Measurements from ENCODE around the gene UHRF2. TPM values are rescaled to one million over a fixed set of nuclear protein-coding genes. Genes with fewer than 3 reads are reported as not detected.

UHRF2 gene
- total and polyA plus RNA-seq, 7 experiments from 2014 or later, result 11.4 to 117 (median 95.2) TPM

GRCh38 chr9:6417186-6417585 is 4.2 kb downstream of the UHRF2 start:
- Mint-ChIP-seq H3K36me3 (peaks cover 3 to 27% (median 24%) of the 10 kb centered on the region in 5 donors), H3K27me3 (no peaks in the 10 kb centered on the region), H3K4me3 (peak overlapping the region; percentile 14 to 88 (median 32)), H3K27ac (peak overlapping the region in 4 of 9 donors; percentile 5 to 69 (median 12)), H3K9me3 (no peaks in the 10 kb centered on the region), H3K4me1 (peaks cover 42 to 81% (median 67%) of the 10 kb centered on the region in 7 donors)
- ChIA-PET POLR2A (interaction anchor here (1.3 kb wide), 1 partner anchor 265 kb away, joined by 4 read pairs; no protein-coding TSS in a partner anchor), CTCF (interaction anchor here (0.9 kb wide), 1 partner anchor 37 kb away, joined by 3 read pairs; no protein-coding TSS in a partner anchor)
- ATAC-seq, result no peak
- DNase-seq, result no peak
- Histone ChIP-seq H3K36me3 (ENCODE audit: control insufficient read depth in 2 of 3, insufficient read depth in 3 of 3, low read length in 3 of 3) (peaks cover 0 to 6% (median 0%) of the 10 kb centered on the region in 3 experiments), H3K9me3 (ENCODE audit: control insufficient read depth in 2 of 3, low read length in 3 of 3) (no peaks in the 10 kb centered on the region), H3K27ac (ENCODE audit: low read depth, low read length) (no peak overlapping the region), H3K27me3 (ENCODE audit: control insufficient read depth in 2 of 2, insufficient read depth in 2 of 2, low read length in 2 of 2) (no peaks in the 10 kb centered on the region), H3K4me3 (ENCODE audit: low read length) (no peak overlapping the region), H3K4me1 (ENCODE audit: control insufficient read depth in 2 of 2, insufficient read depth in 2 of 2, low read length in 2 of 2) (peaks cover 24 to 31% of the 10 kb centered on the region in 2 donors)
- intact Hi-C loops (cut with micrococcal nuclease), result loop anchor here (5.0 to 10.0 kb wide), 4 partner anchors 75 to 1752 kb away; partner anchors contain the start of genes PLPP6 (in 1 of the 2), RLN1 (in 1 of the 2) and SPATA6L (in 1 of the 2)

- no peaks in the 10 kb centered on the region for H3K9me3 Mint-ChIP-seq
- CTCF ChIA-PET, result interaction anchor here (0.8 kb wide), 1 partner anchor 331 kb away, joined by 3 read pairs; no protein-coding TSS in a partner anchor
These were observed 5.8 kb downstream of the UHRF2 start for GRCh38 chr9:6418764-6419163.

GRCh38 chr9:6424940-6425339 is 11.9 kb downstream of the UHRF2 start:
- ChIA-PET CTCF (no interaction called here), POLR2A (interaction anchor here (1.9 kb wide), 1 partner anchor 11 kb away, joined by 9 read pairs; the partner anchor contains the start of gene UHRF2)
- H3K4me3 ChIP-seq (ENCODE audit: low read length), result no peak overlapping the region
- peaks cover 11 to 22% of the 10 kb centered on the region in 2 donors for H3K4me1 ChIP-seq (ENCODE audit: control insufficient read depth in 2 of 2, insufficient read depth in 2 of 2, low read length in 2 of 2)
- no peaks in the 10 kb centered on the region for H3K27me3 ChIP-seq (ENCODE audit: control insufficient read depth in 2 of 2, insufficient read depth in 2 of 2, low read length in 2 of 2)
- peak overlapping the region in 2 of 10 donors; percentile 12 to 32 for H3K4me3 Mint-ChIP-seq
- H3K27me3 Mint-ChIP-seq, result no peaks in the 10 kb centered on the region
- peak overlapping the region in 3 of 9 donors; percentile 21 to 31 (median 29) for H3K27ac Mint-ChIP-seq
- H3K36me3 ChIP-seq (ENCODE audit: control insufficient read depth in 2 of 3, insufficient read depth in 3 of 3, low read length in 3 of 3), result peaks cover 0 to 14% (median 0%) of the 10 kb centered on the region in 3 experiments
- H3K9me3 Mint-ChIP-seq, result peaks cover 0 to 1% (median 0%) of the 10 kb centered on the region in 11 donors
- intact Hi-C loops (cut with micrococcal nuclease), result loop anchor here (1.0 to 5.0 kb wide), 5 partner anchors 7 to 1498 kb away; a partner anchor contains a TSS
- H3K27ac ChIP-seq (ENCODE audit: low read depth, low read length), result no peak overlapping the region
- H3K9me3 ChIP-seq (ENCODE audit: control insufficient read depth in 2 of 3, low read length in 3 of 3), result no peaks in the 10 kb centered on the region
- peaks cover 40 to 84% (median 69%) of the 10 kb centered on the region in 7 donors for H3K4me1 Mint-ChIP-seq
- H3K36me3 Mint-ChIP-seq, result peaks cover 0 to 49% (median 24%) of the 10 kb centered on the region in 5 donors
- DNase-seq, result no peak
- no peak for ATAC-seq

More at GRCh38 chr9:6418764-6419163, 5.8 kb downstream of the UHRF2 start:
- Mint-ChIP-seq H3K4me1 (peaks cover 51 to 87% (median 75%) of the 10 kb centered on the region in 7 donors), H3K4me3 (peak overlapping the region in 4 of 10 donors; percentile 3 to 88 (median 34)), H3K27me3 (no peaks in the 10 kb centered on the region), H3K27ac (peak overlapping the region in 4 of 9 donors; percentile 9 to 58 (median 44)), H3K36me3 (peaks cover 3 to 36% (median 29%) of the 10 kb centered on the region in 5 donors)
- Histone ChIP-seq H3K9me3 (ENCODE audit: control insufficient read depth in 2 of 3, low read length in 3 of 3) (no peaks in the 10 kb centered on the region), H3K4me3 (ENCODE audit: low read length) (no peak overlapping the region), H3K36me3 (ENCODE audit: control insufficient read depth in 2 of 3, insufficient read depth in 3 of 3, low read length in 3 of 3) (peaks cover 0 to 10% (median 0%) of the 10 kb centered on the region in 3 experiments), H3K27me3 (ENCODE audit: control insufficient read depth in 2 of 2, insufficient read depth in 2 of 2, low read length in 2 of 2) (no peaks in the 10 kb centered on the region), H3K4me1 (ENCODE audit: control insufficient read depth in 2 of 2, insufficient read depth in 2 of 2, low read length in 2 of 2) (peaks cover 24 to 31% of the 10 kb centered on the region in 2 donors), H3K27ac (ENCODE audit: low read depth, low read length) (no peak overlapping the region)
- POLR2A ChIA-PET, result no interaction called here
- intact Hi-C loops (cut with micrococcal nuclease), result loop anchor here (5.0 to 10.0 kb wide), 4 partner anchors 74 to 1754 kb away; partner anchors contain the start of genes PLPP6 (in 1 of the 2), RLN1 (in 1 of the 2) and SPATA6L (in 1 of the 2)
- no peak for ATAC-seq
- DNase-seq, result no peak

- peaks cover 49 to 85% (median 74%) of the 10 kb centered on the region in 7 donors for H3K4me1 Mint-ChIP-seq
- Histone ChIP-seq H3K4me3 (ENCODE audit: low read length) (no peak overlapping the region), H3K27me3 (ENCODE audit: control insufficient read depth in 2 of 2, insufficient read depth in 2 of 2, low read length in 2 of 2) (no peaks in the 10 kb centered on the region), H3K4me1 (ENCODE audit: control insufficient read depth in 2 of 2, insufficient read depth in 2 of 2, low read length in 2 of 2) (peaks cover 11 to 34% of the 10 kb centered on the region in 2 donors), H3K36me3 (ENCODE audit: control insufficient read depth in 2 of 3, insufficient read depth in 3 of 3, low read length in 3 of 3) (peaks cover 0 to 14% (median 0%) of the 10 kb centered on the region in 3 experiments), H3K27ac (ENCODE audit: low read depth, low read length) (no peak overlapping the region), H3K9me3 (ENCODE audit: control insufficient read depth in 2 of 3, low read length in 3 of 3) (no peaks in the 10 kb centered on the region)
- H3K27me3 Mint-ChIP-seq, result no peaks in the 10 kb centered on the region
- no peak for ATAC-seq
- POLR2A ChIA-PET, result interaction anchor here (0.6 to 1.7 kb wide), 4 partner anchors 12 to 411 kb away, joined by 4 to 10 read pairs (median 4); partner anchors contain the start of genes RANBP6 and UHRF2
- intact Hi-C loops (cut with micrococcal nuclease), result loop anchor here in 1 of 2 donors (5.0 kb wide), 2 partner anchors 419 to 1499 kb away; a partner anchor contains a TSS
- H3K36me3 Mint-ChIP-seq, result peaks cover 0 to 50% (median 24%) of the 10 kb centered on the region in 5 donors
- H3K9me3 Mint-ChIP-seq, result peaks cover 0 to 1% (median 0%) of the 10 kb centered on the region in 11 donors
- DNase-seq, result no peak
- CTCF ChIA-PET, result no interaction called here
- H3K4me3 Mint-ChIP-seq, result no peak overlapping the region
- peak overlapping the region in 4 of 9 donors; percentile 3 to 34 (median 32) for H3K27ac Mint-ChIP-seq
These were observed 13.1 kb downstream of the UHRF2 start for GRCh38 chr9:6426117-6426516.

- peaks cover 0 to 6% (median 0%) of the 10 kb centered on the region in 3 experiments for H3K36me3 ChIP-seq (ENCODE audit: control insufficient read depth in 2 of 3, insufficient read depth in 3 of 3, low read length in 3 of 3)
- H3K4me3 Mint-ChIP-seq, result peak overlapping the region in 9 of 10 donors; percentile 1 to 80 (median 50)
- H3K9me3 ChIP-seq (ENCODE audit: control insufficient read depth in 2 of 3, low read length in 3 of 3), result no peaks in the 10 kb centered on the region
- intact Hi-C loops (cut with micrococcal nuclease), result loop anchor here in 1 of 2 donors (1.0 to 5.0 kb wide), 3 partner anchors 16 to 1502 kb away; partner anchors contain the start of gene UHRF2
- DNase-seq (peak in 1 of 9 donors; percentile 12), ATAC-seq (peak; percentile 78)
- peaks cover 52 to 90% (median 75%) of the 10 kb centered on the region in 7 donors for H3K4me1 Mint-ChIP-seq
- no peak overlapping the region for H3K27ac ChIP-seq (ENCODE audit: low read depth, low read length)
- H3K4me3 ChIP-seq (ENCODE audit: low read length), result no peak overlapping the region
- H3K4me1 ChIP-seq (ENCODE audit: control insufficient read depth in 2 of 2, insufficient read depth in 2 of 2, low read length in 2 of 2), result peaks cover 15 to 45% of the 10 kb centered on the region in 2 donors
- H3K27me3 Mint-ChIP-seq, result no peaks in the 10 kb centered on the region
- peaks cover 0 to 42% (median 24%) of the 10 kb centered on the region in 5 donors for H3K36me3 Mint-ChIP-seq
- peak overlapping the region in 8 of 9 donors; percentile 20 to 85 (median 57) for H3K27ac Mint-ChIP-seq
- no peaks in the 10 kb centered on the region for H3K9me3 Mint-ChIP-seq
- CTCF ChIA-PET, result no interaction called here
- no peaks in the 10 kb centered on the region for H3K27me3 ChIP-seq (ENCODE audit: control insufficient read depth in 2 of 2, insufficient read depth in 2 of 2, low read length in 2 of 2)
- POLR2A ChIA-PET, result interaction anchor here (0.5 to 3.6 kb wide), 2 partner anchors 11 to 16 kb away, joined by 4 to 16 read pairs; partner anchors contain the start of gene UHRF2
These were observed 16.2 kb downstream of the UHRF2 start for GRCh38 chr9:6428940-6429889.

Data from naive thymus-derived CD4-positive, alpha-beta T cell (primary cell).